Measurements from ENCODE around the gene NUTM2F.
"Not testable (repeated sequence)": the region's sequence is repeated elsewhere in the genome, so short reads cannot be mapped to it uniquely, and the experiment has no call there.

The NUTM2F gene

GRCh38 chr9:94287877-94288513, 40.4 kb downstream of the NUTM2F start:
- H3K4me1 Mint-ChIP-seq (ENCODE audit: low read depth): no peaks in the 10 kb centered on the region
- H3K9me3 Mint-ChIP-seq: peaks cover 4% of the 10 kb centered on the region
- peaks cover 23% of the 10 kb centered on the region for H3K36me3 Mint-ChIP-seq (ENCODE audit: low read depth)
- no peak overlapping the region for H3K4me3 Mint-ChIP-seq
- no peaks in the 10 kb centered on the region for H3K27me3 Mint-ChIP-seq (ENCODE audit: low read depth)
- no peak overlapping the region for H3K27ac Mint-ChIP-seq

GRCh38 chr9:94286116-94286515, 42.3 kb downstream of the NUTM2F start:
- H3K4me3 Mint-ChIP-seq: no peak overlapping the region
- peaks cover 32% of the 10 kb centered on the region for H3K36me3 Mint-ChIP-seq (ENCODE audit: low read depth)
- no peaks in the 10 kb centered on the region for H3K4me1 Mint-ChIP-seq (ENCODE audit: low read depth)
- H3K27ac Mint-ChIP-seq: no peak overlapping the region
- peaks cover 9% of the 10 kb centered on the region for H3K9me3 Mint-ChIP-seq
- H3K27me3 Mint-ChIP-seq (ENCODE audit: low read depth): no peaks in the 10 kb centered on the region

- Mint-ChIP-seq H3K36me3 (ENCODE audit: low read depth) (peaks cover 51% of the 10 kb centered on the region), H3K27me3 (ENCODE audit: low read depth) (no peaks in the 10 kb centered on the region), H3K27ac (no peak overlapping the region), H3K9me3 (peaks cover 28% of the 10 kb centered on the region), H3K4me3 (no peak overlapping the region), H3K4me1 (ENCODE audit: low read depth) (peaks cover 2% of the 10 kb centered on the region)
Observed at GRCh38 chr9:94281101-94281500, 47.3 kb downstream of the NUTM2F start.

GRCh38 chr9:94280409-94280989, 47.9 kb downstream of the NUTM2F start:
- Mint-ChIP-seq H3K27me3 (ENCODE audit: low read depth) (no peaks in the 10 kb centered on the region), H3K4me1 (ENCODE audit: low read depth) (peaks cover 3% of the 10 kb centered on the region), H3K36me3 (ENCODE audit: low read depth) (peaks cover 52% of the 10 kb centered on the region), H3K4me3 (no peak overlapping the region), H3K9me3 (peaks cover 28% of the 10 kb centered on the region), H3K27ac (no peak overlapping the region)

GRCh38 chr9:94277885-94278536, 50.4 kb downstream of the NUTM2F start:
- Mint-ChIP-seq H3K27ac (no peak overlapping the region), H3K4me3 (no peak overlapping the region), H3K36me3 (ENCODE audit: low read depth) (peaks cover 50% of the 10 kb centered on the region), H3K4me1 (ENCODE audit: low read depth) (peaks cover 6% of the 10 kb centered on the region), H3K27me3 (ENCODE audit: low read depth) (no peaks in the 10 kb centered on the region), H3K9me3 (peaks cover 28% of the 10 kb centered on the region)

- not testable (repeated sequence) for H3K4me3 Mint-ChIP-seq; H3K4me1 Mint-ChIP-seq (ENCODE audit: low read depth); H3K27ac Mint-ChIP-seq; H3K27me3 Mint-ChIP-seq (ENCODE audit: low read depth)
- H3K36me3 Mint-ChIP-seq (ENCODE audit: low read depth): peaks cover 43% of the 10 kb centered on the region
- H3K9me3 Mint-ChIP-seq: peaks cover 25% of the 10 kb centered on the region
Observed at GRCh38 chr9:94277029-94277428, 51.4 kb downstream of the NUTM2F start.

- Mint-ChIP-seq H3K4me3 (no peak overlapping the region), H3K36me3 (ENCODE audit: low read depth) (peaks cover 17% of the 10 kb centered on the region), H3K27ac (no peak overlapping the region), H3K27me3 (ENCODE audit: low read depth) (no peaks in the 10 kb centered on the region), H3K9me3 (peaks cover 12% of the 10 kb centered on the region), H3K4me1 (ENCODE audit: low read depth) (peaks cover 6% of the 10 kb centered on the region)
Observed at GRCh38 chr9:94270009-94270408, 58.4 kb downstream of the NUTM2F start.

- Mint-ChIP-seq H3K36me3 (ENCODE audit: low read depth) (peaks cover 24% of the 10 kb centered on the region), H3K4me1 (ENCODE audit: low read depth) (peaks cover 6% of the 10 kb centered on the region), H3K4me3 (no peak overlapping the region), H3K9me3 (peaks cover 12% of the 10 kb centered on the region), H3K27me3 (ENCODE audit: low read depth) (no peaks in the 10 kb centered on the region), H3K27ac (no peak overlapping the region)
Observed at GRCh38 chr9:94269264-94269663, 59.2 kb downstream of the NUTM2F start.

Data from T-helper 1 cell treated with Interleukin-12 subunit alpha and Interleukin-12 subunit beta and Interleukin-4 antibody, amounts not matched to agents 30 μg/mL and 1 μg/mL, for 36 hours (primary cell).